Esophagus (tissue), 2 donors: ENCODE data around the gene PDE4B. TPM values are rescaled to one million over a fixed set of nuclear protein-coding genes. Genes with fewer than 3 reads are reported as not detected.
A peak's percentile ranks its signal among the peaks of the same experiment; 100 is the strongest.

Experiments used
- H3K27ac ChIP-seq, 2 donors: one replicate each; pipeline ENCODE4 v1.5.1; 2013; ENCODE audit warnings: low read depth in 2 of 2, mild to moderate bottlenecking in 2 of 2, inconsistent platforms in 1 of 2, low read length in 1 of 2, moderate library complexity in 1 of 2
- H3K27me3 ChIP-seq, 2 donors: one replicate each; pipeline ENCODE4 v1.6.1; 2013; ENCODE audit warnings: low read length in 2 of 2, control low read depth in 1 of 2, mild to moderate bottlenecking in 1 of 2; ENCODE audit not compliant: insufficient read depth in 2 of 2, control insufficient read depth in 1 of 2
- H3K36me3 ChIP-seq, 2 donors: one replicate each; pipeline ENCODE4 v1.6.1; 2013; ENCODE audit warnings: low read length in 1 of 2; ENCODE audit not compliant: control insufficient read depth in 2 of 2, insufficient read depth in 2 of 2
- H3K4me1 ChIP-seq, 2 donors: one replicate each; pipeline ENCODE4 v1.6.1; 2013; ENCODE audit warnings: low read length in 1 of 2; ENCODE audit not compliant: control insufficient read depth in 2 of 2, insufficient read depth in 2 of 2
- H3K4me3 ChIP-seq, 2 donors: one replicate each; pipeline ENCODE4 v1.5.1; 2013; ENCODE audit warnings: low read length in 2 of 2, mild to moderate bottlenecking in 2 of 2, low read depth in 1 of 2, moderate library complexity in 1 of 2
- H3K9me3 ChIP-seq, 2 donors: one replicate each; pipeline ENCODE4 v1.6.1; 2013; ENCODE audit warnings: mild to moderate bottlenecking in 2 of 2, low read depth in 1 of 2, low read length in 1 of 2, moderate library complexity in 1 of 2; ENCODE audit not compliant: control insufficient read depth in 2 of 2, insufficient read depth in 1 of 2
- WGBS, 2 donors: extraction: QIAGEN DNeasy Blood & Tissue Kit; methylation state at CpG; one replicate each; pipeline ENCODE4 v1.1.7; 2013; 5-methylcytosine and 5-hydroxymethylcytosine counted together
- polyA plus RNA-seq, 2 donors: library from polyadenylated mRNA; stranded (reverse); fragments of 200-250 nt; gene quantifications; one replicate each; pipeline ENCODE4 v1.2.3, GENCODE V29; 2013
- donor health status: healthy with polysubstance abuse.
- donor health status: Bipolar disorder and iron deficiency.

The PDE4B gene
- polyA plus RNA-seq, 2 donors: 0.51 to 1.4 TPM

DNA sequence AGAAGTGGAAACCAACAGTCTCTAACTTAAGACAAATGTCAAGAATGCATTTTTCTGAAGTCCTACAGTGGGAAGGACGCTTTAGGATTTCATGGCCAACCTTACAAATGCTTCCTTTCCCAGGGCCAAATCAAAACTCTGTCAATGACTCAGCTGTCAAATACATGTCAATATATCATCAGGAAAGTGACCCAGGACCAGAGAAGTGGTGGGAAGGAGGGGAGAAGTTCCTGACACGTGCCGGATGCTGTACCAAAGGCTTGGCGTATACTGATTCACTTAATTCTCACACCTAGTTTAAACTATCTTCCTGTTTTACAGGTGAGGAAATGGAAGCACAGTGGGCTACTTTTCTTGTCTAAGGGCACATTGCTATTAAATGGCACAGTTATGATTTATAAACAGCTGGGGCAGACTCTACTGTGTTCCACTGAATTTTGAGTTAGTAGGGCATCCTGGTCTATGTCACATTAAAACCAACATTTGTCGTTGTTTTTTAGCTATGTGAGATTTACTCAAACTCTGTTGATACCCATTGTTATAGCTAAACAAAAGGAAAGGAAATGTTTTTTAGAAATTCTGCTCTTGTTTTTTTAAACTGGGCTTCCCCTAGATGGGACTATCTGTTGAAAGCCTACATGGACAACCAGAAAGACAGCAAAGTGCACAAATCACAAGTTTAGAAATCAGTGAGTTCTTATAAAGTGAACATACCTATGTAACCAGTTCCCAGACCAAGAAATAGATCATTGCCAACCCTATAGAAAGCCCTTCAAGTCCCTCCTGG, 533.1 kb downstream of the PDE4B start:
- Histone ChIP-seq H3K4me1 (peaks cover 0 to 4% of the 10 kb centered on the region in 2 donors), H3K27me3 (no peaks in the 10 kb centered on the region), H3K4me3 (no peak overlapping the region), H3K9me3 (no peaks in the 10 kb centered on the region), H3K36me3 (no peaks in the 10 kb centered on the region), H3K27ac (no peak overlapping the region)
- 87 to 92% methylated on average over 5 of the region's 5 CpGs for WGBS, 2 donors

DNA sequence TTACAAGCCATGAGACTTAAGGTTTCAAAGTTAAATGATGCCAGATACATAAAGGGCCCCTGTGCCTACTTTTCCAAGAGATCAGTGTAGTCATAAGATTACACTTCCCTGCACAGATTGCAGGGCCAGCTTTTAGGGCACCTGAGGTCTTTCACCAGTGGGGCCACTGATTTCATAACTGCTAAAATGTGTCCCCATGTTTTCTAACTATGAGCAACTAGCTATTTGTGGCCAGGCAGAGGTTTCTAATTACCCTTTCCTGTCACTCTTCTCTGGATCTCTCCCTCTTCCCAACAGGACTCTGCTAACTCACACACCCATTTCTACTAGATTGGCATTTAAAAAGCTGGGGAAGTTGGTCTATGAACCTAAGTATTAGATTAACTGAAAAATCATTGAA, 534.2 kb downstream of the PDE4B start:
- Histone ChIP-seq H3K4me1 (peaks cover 0 to 4% of the 10 kb centered on the region in 2 donors), H3K36me3 (no peaks in the 10 kb centered on the region), H3K27me3 (no peaks in the 10 kb centered on the region), H3K9me3 (no peaks in the 10 kb centered on the region), H3K4me3 (no peak overlapping the region), H3K27ac (no peak overlapping the region)

DNA sequence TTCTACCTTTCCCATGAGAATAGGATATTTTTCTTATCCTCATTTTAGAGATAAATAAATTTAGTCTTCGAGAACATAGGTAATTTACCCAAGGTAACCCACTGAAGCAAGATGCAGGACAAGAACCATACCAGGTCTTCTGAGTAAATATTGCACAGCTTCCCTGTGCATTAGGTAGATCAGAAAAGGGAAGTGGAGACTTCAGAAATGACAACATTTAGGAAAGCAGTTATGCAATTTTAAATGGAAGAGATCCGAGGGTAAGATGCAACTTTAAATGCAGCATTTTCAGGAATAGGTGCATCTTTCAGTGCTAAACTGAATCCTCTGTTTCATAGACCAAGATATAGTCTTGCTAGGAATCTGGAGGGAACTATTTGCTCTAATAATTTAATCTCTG, 534.9 kb downstream of the PDE4B start:
- Histone ChIP-seq H3K27ac (no peak overlapping the region), H3K36me3 (no peaks in the 10 kb centered on the region), H3K27me3 (no peaks in the 10 kb centered on the region), H3K4me3 (no peak overlapping the region), H3K4me1 (peaks cover 0 to 4% of the 10 kb centered on the region in 2 donors), H3K9me3 (no peaks in the 10 kb centered on the region)
- WGBS, 2 donors: 85 to 91% methylated on average over 2 of the region's 2 CpGs

DNA sequence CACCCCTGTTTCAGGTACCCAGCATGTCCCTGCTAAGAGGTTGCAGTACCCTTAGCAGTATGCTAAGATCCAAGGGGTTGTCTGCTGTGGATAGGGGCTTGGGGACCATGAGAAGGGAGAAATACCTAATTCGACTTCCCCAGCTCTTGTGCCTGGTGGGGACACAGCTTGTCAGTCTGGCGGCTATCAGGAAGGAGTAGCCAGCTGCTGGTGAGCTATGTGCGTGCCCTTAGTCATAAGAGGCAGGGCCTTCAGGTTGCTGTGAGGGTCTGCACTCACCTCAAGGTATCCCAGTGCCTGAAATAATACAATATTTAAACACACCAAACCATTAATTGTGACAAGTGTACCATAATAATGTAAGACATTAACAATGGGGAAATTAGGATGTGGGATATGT, 536.2 kb downstream of the PDE4B start:
- no peak overlapping the region for H3K4me3 ChIP-seq
- H3K27ac ChIP-seq: no peak overlapping the region
- no peaks in the 10 kb centered on the region for H3K36me3 ChIP-seq
- no peaks in the 10 kb centered on the region for H3K9me3 ChIP-seq
- H3K4me1 ChIP-seq: peaks cover 0 to 4% of the 10 kb centered on the region in 2 donors
- H3K27me3 ChIP-seq: no peaks in the 10 kb centered on the region
- WGBS, 2 donors: 84 to 96% methylated on average over 3 of the region's 3 CpGs

DNA sequence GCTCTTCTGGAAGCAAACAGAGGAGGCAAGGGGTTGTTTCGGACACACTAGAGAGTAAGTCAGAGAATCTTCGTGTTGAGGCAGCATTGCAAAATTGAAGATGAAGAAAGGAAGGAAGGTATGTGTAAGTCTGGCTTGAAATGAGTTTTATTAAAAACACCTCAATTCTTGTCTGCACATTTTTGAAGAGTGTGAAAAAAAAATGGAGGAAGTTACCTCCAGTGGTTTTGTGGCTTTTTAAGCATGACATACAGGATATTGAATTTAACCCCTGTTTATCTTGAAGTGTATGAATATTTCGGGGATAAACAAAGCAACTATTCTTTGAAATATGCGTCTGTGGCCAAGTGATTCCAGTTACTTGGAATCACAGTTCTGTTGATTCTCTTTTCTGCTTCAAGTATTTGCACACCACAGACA, 538.0 kb downstream of the PDE4B start:
- Histone ChIP-seq H3K4me3 (no peak overlapping the region), H3K4me1 (peaks cover 0 to 4% of the 10 kb centered on the region in 2 donors), H3K9me3 (no peaks in the 10 kb centered on the region), H3K36me3 (no peaks in the 10 kb centered on the region), H3K27me3 (no peaks in the 10 kb centered on the region), H3K27ac (peak overlapping the region; percentile 2 to 31)
- 55 to 59% methylated on average over 4 of the region's 4 CpGs for WGBS, 2 donors

DNA sequence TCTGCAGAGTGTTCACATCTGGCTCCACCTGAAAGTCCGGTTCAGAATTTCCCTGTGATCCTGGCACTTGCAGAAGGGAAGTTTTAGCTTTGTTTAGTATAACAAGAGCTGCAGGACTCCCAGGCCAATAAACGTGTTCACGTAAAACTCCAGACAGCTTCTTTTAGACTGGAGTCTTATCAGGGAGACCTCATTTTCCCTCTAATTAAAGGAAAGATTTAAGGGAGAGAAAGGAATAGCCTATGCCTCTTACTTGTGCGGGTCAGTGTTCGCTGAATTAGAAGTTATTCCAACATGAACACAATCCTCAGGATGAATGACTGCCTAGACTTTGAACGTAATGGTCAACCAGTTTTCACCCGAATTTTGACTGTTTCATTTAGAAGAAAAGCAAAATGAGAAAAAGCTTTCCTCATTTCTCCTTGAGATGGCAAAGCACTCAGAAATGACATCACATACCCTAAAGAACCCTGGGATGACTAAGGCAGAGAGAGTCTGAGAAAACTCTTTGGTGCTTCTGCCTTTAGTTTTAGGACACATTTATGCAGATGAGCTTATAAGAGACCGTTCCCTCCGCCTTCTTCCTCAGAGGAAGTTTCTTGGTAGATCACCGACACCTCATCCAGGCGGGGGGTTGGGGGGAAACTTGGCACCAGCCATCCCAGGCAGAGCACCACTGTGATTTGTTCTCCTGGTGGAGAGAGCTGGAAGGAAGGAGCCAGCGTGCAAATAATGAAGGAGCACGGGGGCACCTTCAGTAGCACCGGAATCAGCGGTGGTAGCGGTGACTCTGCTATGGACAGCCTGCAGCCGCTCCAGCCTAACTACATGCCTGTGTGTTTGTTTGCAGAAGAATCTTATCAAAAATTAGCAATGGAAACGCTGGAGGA, 539.2 kb downstream of the PDE4B start:
- Histone ChIP-seq H3K4me1 (peaks cover 0 to 4% of the 10 kb centered on the region in 2 donors), H3K9me3 (no peaks in the 10 kb centered on the region), H3K36me3 (no peaks in the 10 kb centered on the region), H3K27me3 (no peaks in the 10 kb centered on the region), H3K4me3 (peak overlapping the region; percentile 47 to 63), H3K27ac (peak overlapping the region; percentile 42 to 79)
- WGBS, 2 donors: 1 to 2% methylated on average over 18 of the region's 18 CpGs

DNA sequence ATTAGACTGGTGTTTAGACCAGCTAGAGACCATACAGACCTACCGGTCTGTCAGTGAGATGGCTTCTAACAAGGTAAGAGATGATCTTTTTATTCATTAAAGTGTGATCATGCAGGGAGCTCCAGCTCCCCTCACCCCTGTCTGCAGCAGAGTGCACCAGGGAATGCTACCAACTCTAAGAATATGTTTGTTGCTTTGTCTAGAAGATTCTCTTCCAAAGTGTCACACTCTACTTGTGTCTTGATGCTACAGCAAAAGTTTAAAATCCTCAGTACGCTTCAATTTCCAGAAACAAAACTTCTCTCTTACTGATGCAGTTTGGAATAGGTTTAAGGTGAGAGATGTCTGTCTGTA, 539.8 kb downstream of the PDE4B start:
- Histone ChIP-seq H3K27ac (peak overlapping the region; percentile 42 to 79), H3K4me1 (peaks cover 0 to 7% of the 10 kb centered on the region in 2 donors), H3K27me3 (no peaks in the 10 kb centered on the region), H3K9me3 (no peaks in the 10 kb centered on the region), H3K36me3 (no peaks in the 10 kb centered on the region), H3K4me3 (peak overlapping the region; percentile 47 to 63)
- 5 to 9% methylated on average over 2 of the region's 2 CpGs for WGBS, 2 donors

DNA sequence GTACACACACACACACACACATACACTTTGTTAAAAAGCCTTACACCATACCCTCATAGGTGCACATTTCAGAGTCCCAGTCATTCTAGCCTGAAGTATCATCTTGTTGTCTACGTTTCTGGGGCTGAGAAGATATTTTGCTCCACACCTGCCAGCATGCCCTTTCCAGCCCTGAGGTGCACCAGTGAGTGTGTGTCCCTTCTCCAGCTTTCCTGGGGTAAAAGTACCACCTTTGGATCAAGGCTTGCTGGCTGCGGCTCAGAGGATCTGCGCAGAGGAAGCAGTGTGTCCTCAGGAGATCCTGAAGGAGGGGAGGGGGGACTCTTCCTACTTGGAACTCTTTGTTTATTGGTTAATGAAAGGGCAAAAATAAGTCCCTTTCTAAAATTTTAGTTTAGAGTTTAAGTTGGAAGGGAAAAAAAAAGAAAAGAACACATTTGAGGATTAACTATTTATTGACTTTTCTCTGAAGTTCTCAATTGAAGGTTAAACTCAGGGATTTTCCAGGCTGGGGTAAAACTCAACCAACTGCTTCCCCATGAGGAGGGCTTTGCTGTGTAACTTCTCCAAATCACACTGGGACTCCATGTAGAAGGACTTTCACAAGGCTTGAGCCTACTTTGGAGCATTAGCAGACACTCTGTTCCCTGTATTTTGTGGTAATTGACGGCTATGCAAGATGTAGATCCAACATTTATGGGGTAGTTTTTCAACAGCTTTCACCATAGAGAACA, 540.9 kb downstream of the PDE4B start:
- Histone ChIP-seq H3K27me3 (no peaks in the 10 kb centered on the region), H3K36me3 (no peaks in the 10 kb centered on the region), H3K4me1 (peaks cover 0 to 6% of the 10 kb centered on the region in 2 donors), H3K9me3 (no peaks in the 10 kb centered on the region), H3K27ac (peak overlapping the region; percentile 55 to 71), H3K4me3 (peak overlapping the region; percentile 26 to 63)
- 26 to 34% methylated on average over 4 of the region's 4 CpGs for WGBS, 2 donors

DNA sequence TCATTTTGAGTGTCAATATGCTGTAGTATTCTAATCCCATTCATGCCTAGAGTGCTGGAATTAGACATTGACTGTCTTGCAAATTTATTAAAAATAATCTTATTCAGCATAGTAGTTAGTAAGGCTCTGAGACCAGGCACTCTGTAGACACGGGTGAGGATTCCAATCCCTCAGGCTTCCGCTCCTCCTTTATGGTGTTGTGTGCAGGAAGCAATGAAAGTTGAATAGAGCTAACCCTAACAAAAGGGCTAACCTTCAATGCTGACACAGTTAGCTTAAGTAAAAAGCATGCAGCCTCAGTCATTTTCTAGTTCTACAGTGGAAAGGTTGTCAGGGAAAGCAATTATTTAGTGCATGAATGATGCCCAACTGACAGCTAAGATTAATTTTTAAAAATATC, 541.6 kb downstream of the PDE4B start:
- 41 to 52% methylated on average over 2 of the region's 2 CpGs for WGBS, 2 donors
- H3K36me3 ChIP-seq: no peaks in the 10 kb centered on the region
- H3K4me3 ChIP-seq: peak overlapping the region in 1 of 2 donors; percentile 63
- H3K27ac ChIP-seq: peak overlapping the region in 1 of 2 donors; percentile 57
- no peaks in the 10 kb centered on the region for H3K9me3 ChIP-seq
- peaks cover 0 to 3% of the 10 kb centered on the region in 2 donors for H3K4me1 ChIP-seq
- no peaks in the 10 kb centered on the region for H3K27me3 ChIP-seq
